BE2C (cell line): ENCODE data around the gene ATP1A4.

Experiments used
- DNase-seq: peaks from one replicate; pipeline ENCODE4 v3.0.0-alpha.2; 2020
- H3K27me3 ChIP-seq: fragments of 250-450 bp; sonication (Bioruptor Pico); 2 replicates; pipeline ENCODE4 v1.5.1; 2020; ENCODE audit warnings: mild to moderate bottlenecking
- H3K36me3 ChIP-seq: fragments of 250-450 bp; sonication (Bioruptor Pico); 2 replicates; pipeline ENCODE4 v1.5.1; 2020; ENCODE audit warnings: mild to moderate bottlenecking
- H3K4me1 ChIP-seq: fragments of 250-450 bp; sonication (Bioruptor Pico); 2 replicates; pipeline ENCODE4 v1.5.1; 2020
- H3K4me3 ChIP-seq: 2 replicates; pipeline ENCODE4 v1.5.1; 2011; ENCODE audit warnings: low read depth, low read length
- H3K9me3 ChIP-seq: fragments of 250-450 bp; sonication (Bioruptor Pico); 2 replicates; pipeline ENCODE4 v1.5.1; 2020
- CTCF ChIP-seq: IDR thresholded peaks from 2 replicates; pipeline ENCODE4 v1.5.1; 2012; ENCODE audit warnings: mild to moderate bottlenecking, low read depth, low read length

ATP1A4 gene

GRCh38 chr1:160118928-160119327 lies 32.5 kb upstream of the ATP1A4 start:
- Histone ChIP-seq H3K9me3 (no peaks in the 10 kb centered on the region), H3K36me3 (no peaks in the 10 kb centered on the region), H3K27me3 (no peaks in the 10 kb centered on the region), H3K4me1 (no peaks in the 10 kb centered on the region), H3K4me3 (no peak overlapping the region)
- TF ChIP-seq CTCF: no peak
- no peak for DNase-seq

- no peak for DNase-seq
- Histone ChIP-seq H3K27me3 (no peaks in the 10 kb centered on the region), H3K9me3 (no peaks in the 10 kb centered on the region), H3K4me1 (no peaks in the 10 kb centered on the region), H3K36me3 (no peaks in the 10 kb centered on the region), H3K4me3 (no peak overlapping the region)
- no peak for TF ChIP-seq CTCF
These were observed 30.6 kb upstream of the ATP1A4 start for GRCh38 chr1:160120797-160121196.

DNA sequence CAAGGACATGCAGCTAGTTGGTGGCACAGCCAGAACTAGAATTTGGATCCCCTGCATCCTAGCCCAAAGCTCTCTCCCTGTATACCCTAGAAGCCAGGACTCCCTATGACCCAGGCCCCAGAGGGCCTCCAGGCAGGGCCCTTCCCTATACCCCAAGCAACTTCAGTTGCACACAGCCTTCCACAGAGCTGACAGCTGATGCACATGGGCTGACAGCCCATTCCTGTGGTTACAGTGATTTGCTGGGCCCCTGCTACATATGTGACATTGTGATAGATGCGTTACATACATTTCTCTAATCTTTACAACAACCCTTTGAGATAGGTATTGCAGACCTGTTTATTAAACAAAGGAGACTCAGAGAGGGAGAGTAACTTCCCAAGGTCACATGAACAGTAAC lies 30.0 kb upstream of the ATP1A4 start:
- Histone ChIP-seq H3K27me3 (no peaks in the 10 kb centered on the region), H3K36me3 (no peaks in the 10 kb centered on the region)
- no peak for TF ChIP-seq CTCF

DNA sequence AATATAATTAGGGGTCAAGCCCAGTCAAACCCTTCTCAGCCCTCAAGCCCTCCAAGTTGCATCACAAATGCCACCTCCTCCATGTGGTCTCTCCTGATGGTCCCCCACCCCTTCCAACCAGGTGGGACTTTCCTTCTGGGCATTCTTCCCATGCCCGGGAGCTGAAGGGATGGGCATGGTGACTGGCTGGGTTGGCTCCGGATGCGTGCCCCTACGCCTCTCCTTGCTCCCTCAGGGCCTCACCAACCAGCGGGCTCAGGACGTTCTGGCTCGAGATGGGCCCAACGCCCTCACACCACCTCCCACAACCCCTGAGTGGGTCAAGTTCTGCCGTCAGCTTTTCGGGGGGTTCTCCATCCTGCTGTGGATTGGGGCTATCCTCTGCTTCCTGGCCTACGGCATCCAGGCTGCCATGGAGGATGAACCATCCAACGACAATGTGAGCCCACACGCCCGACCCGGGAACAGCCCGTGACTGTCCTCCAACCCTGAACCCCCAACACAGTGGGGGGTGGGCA lies 28.4 kb upstream of the ATP1A4 start:
- TF ChIP-seq CTCF: no peak
- H3K4me1 ChIP-seq: no peaks in the 10 kb centered on the region
- H3K4me3 ChIP-seq: no peak overlapping the region
- no peak for DNase-seq
- no peaks in the 10 kb centered on the region for H3K36me3 ChIP-seq
- no peaks in the 10 kb centered on the region for H3K9me3 ChIP-seq
- no peaks in the 10 kb centered on the region for H3K27me3 ChIP-seq

More for the DNA sequence above, 30.0 kb upstream of the ATP1A4 start:
- Histone ChIP-seq H3K9me3 (no peaks in the 10 kb centered on the region), H3K4me3 (no peak overlapping the region), H3K4me1 (no peaks in the 10 kb centered on the region)
- no peak for DNase-seq

- no peaks in the 10 kb centered on the region for H3K27me3 ChIP-seq
- DNase-seq: no peak
- H3K4me1 ChIP-seq: no peaks in the 10 kb centered on the region
- H3K36me3 ChIP-seq: no peaks in the 10 kb centered on the region
- H3K4me3 ChIP-seq: no peak overlapping the region
- TF ChIP-seq CTCF: no peak
- H3K9me3 ChIP-seq: no peaks in the 10 kb centered on the region
These were observed 27.7 kb upstream of the ATP1A4 start for GRCh38 chr1:160123726-160124125.

DNA sequence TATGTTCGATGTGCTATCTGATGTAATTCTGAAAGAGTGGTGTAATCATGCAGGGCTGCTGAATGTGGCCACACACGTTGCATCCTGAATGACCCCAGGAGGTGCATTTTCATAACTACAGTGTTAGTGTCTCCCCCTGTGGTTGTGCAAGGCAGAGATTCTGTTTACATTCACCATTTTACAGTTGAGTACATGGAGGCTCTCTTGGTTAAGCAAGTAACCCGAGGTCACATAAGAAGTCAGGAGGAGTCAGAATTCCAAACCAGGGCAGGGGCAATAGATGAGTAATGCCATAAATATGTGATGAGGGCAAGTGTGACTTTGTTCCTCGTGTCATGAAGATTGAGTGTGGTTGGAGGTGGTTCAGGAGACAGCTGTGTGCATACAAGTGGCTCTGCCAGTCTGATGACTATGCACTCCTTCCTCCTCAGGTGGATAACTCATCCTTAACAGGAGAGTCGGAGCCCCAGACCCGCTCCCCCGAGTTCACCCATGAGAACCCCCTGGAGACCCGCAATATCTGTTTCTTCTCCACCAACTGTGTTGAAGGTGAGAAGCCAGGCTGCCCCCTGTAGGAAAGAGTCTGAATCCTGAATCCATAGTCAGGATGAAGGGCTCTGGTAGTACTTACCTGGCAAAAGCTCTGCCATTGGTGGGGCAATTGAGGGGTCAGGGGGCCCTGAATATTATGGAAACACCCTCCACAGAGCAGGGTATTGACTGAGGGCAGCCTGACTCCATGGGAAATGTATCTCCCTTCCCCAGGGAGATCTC lies 26.5 kb upstream of the ATP1A4 start:
- H3K4me3 ChIP-seq: no peak overlapping the region
- no peak for TF ChIP-seq CTCF
- no peaks in the 10 kb centered on the region for H3K4me1 ChIP-seq
- no peaks in the 10 kb centered on the region for H3K27me3 ChIP-seq
- no peaks in the 10 kb centered on the region for H3K36me3 ChIP-seq
- H3K9me3 ChIP-seq: no peaks in the 10 kb centered on the region
- no peak for DNase-seq
